Tibial nerve (tissue), 3 donors: ENCODE results near the gene TTL.

ENCODE experiments used
- POLR2A ChIP-seq, 2 donors: fragments of 450-650 bp; IDR thresholded peaks; one replicate each; pipeline ENCODE4 v1.6.1; 2017; ENCODE audit warnings: antibody characterized with exemption in 2 of 2, mild to moderate bottlenecking in 2 of 2, moderate library complexity in 2 of 2
- TF ChIP-seq, protein P1 (sequence below), 5 experiments: fragments of 200-600 bp in 3 of 5; fragments of 450-650 bp in 2 of 5; sonication (generic) in 3 of 5; IDR thresholded peaks; one replicate each; pipeline ENCODE4 v1.5.1; 2016 to 2019; ENCODE audit warnings: antibody characterized with exemption in 5 of 5, mild to moderate bottlenecking in 3 of 5, moderate library complexity in 2 of 5

DNA sequence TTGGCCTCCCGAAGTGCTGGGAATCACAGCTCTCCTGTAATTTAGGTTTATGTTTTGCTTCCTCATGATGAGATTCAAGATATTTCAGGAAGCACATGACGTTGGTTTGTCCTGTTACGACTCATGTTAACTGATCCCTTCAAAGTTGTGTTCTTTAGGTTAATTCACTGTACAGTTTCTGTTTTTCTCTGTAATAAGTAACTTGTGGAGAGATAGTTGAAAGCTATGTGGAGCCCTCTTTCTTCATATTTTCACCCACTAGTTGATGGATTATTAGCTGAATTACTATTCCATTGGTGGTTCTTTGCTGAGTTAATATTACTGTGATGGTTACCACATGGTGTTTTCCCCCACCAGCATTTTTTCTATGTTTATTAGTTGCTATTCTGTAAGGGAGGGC lies 84.1 kb downstream of the TTL start:
- TF ChIP-seq, protein P1, sequence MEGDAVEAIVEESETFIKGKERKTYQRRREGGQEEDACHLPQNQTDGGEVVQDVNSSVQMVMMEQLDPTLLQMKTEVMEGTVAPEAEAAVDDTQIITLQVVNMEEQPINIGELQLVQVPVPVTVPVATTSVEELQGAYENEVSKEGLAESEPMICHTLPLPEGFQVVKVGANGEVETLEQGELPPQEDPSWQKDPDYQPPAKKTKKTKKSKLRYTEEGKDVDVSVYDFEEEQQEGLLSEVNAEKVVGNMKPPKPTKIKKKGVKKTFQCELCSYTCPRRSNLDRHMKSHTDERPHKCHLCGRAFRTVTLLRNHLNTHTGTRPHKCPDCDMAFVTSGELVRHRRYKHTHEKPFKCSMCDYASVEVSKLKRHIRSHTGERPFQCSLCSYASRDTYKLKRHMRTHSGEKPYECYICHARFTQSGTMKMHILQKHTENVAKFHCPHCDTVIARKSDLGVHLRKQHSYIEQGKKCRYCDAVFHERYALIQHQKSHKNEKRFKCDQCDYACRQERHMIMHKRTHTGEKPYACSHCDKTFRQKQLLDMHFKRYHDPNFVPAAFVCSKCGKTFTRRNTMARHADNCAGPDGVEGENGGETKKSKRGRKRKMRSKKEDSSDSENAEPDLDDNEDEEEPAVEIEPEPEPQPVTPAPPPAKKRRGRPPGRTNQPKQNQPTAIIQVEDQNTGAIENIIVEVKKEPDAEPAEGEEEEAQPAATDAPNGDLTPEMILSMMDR (IDR thresholded peaks at IDR 0.05): no peak
- TF ChIP-seq POLR2A (IDR thresholded peaks at IDR 0.05): no peak
